A673 (cell line): ENCODE results near the gene OR6K3. TPM values are rescaled to one million over a fixed set of nuclear protein-coding genes. Genes with fewer than 3 reads are reported as not detected.

Experiments
- BruUV-seq: library from RNA; stranded (reverse); fragments of 400-500 nt; replicated peaks from 2 replicates; lab custom pipeline; 2021; lab: Mats Ljungman, UMichigan
- CTCF ChIA-PET: fragments of 300-600 bp; sonication (Branson Sonifier 250); formaldehyde crosslinking; loops from one replicate; lab custom pipeline; 2022; ENCODE audit warnings: antibody characterized with exemption; lab: Charles Lee
- POLR2A ChIA-PET: fragments of 300-600 bp; sonication (Branson Sonifier 250); formaldehyde crosslinking; loops from one replicate; lab custom pipeline; 2022; ENCODE audit warnings: antibody characterized with exemption; ENCODE audit not compliant: low non-redundant PET; lab: Charles Lee
- DNase-seq: peaks from one replicate; pipeline ENCODE4 v3.0.0-alpha.2; 2015; ENCODE audit warnings: low spot score
- H3K27ac ChIP-seq: fragments of 200-600 bp; sonication (generic); 2 replicates; pipeline ENCODE4 v1.5.1; 2016; ENCODE audit warnings: mixed run types, low read depth, mild to moderate bottlenecking, mixed read lengths, antibody characterized with exemption, low read length; ENCODE audit not compliant: poor library complexity, severe bottlenecking
- H3K27me3 ChIP-seq: fragments of 200-600 bp; sonication (generic); replicated peaks from 2 replicates; pipeline ENCODE4 v1.6.1; 2017; ENCODE audit warnings: mixed run types, low read depth, mild to moderate bottlenecking, mixed read lengths, antibody characterized with exemption, low read length; ENCODE audit not compliant: insufficient read depth, poor library complexity
- H3K36me3 ChIP-seq: fragments of 200-600 bp; sonication (generic); 2 replicates; pipeline ENCODE4 v1.6.1; 2016; ENCODE audit warnings: mixed run types, mild to moderate bottlenecking, mixed read lengths, antibody characterized with exemption, low read length; ENCODE audit not compliant: insufficient read depth, poor library complexity, severe bottlenecking
- H3K4me1 ChIP-seq: fragments of 200-600 bp; sonication (generic); 2 replicates; pipeline ENCODE4 v1.6.1; 2017; ENCODE audit warnings: mixed run types, mild to moderate bottlenecking, mixed read lengths, antibody characterized with exemption, low read length; ENCODE audit not compliant: insufficient read depth, poor library complexity, severe bottlenecking
- H3K4me3 ChIP-seq: fragments of 200-600 bp; sonication (generic); 2 replicates; pipeline ENCODE4 v1.5.1; 2016; ENCODE audit warnings: low read depth, mixed run types, mild to moderate bottlenecking, mixed read lengths, low read length; ENCODE audit not compliant: poor library complexity, severe bottlenecking
- H3K9me3 ChIP-seq: fragments of 200-600 bp; sonication (generic); 2 replicates; pipeline ENCODE4 v1.6.1; 2016; ENCODE audit warnings: mixed run types, low read depth, mild to moderate bottlenecking, mixed read lengths, antibody characterized with exemption, low read length; ENCODE audit not compliant: poor library complexity, severe bottlenecking
- EZH2 ChIP-seq: fragments of 200-600 bp; sonication (generic); IDR thresholded peaks from 2 replicates; pipeline ENCODE4 v1.6.1; 2017; ENCODE audit warnings: borderline replicate concordance, low read depth, mild to moderate bottlenecking, mixed read lengths, antibody characterized with exemption, low read length; ENCODE audit not compliant: poor library complexity, severe bottlenecking
- intact Hi-C: fragments of 100-400 bp; cut with micrococcal nuclease; formaldehyde crosslinking; loops from one replicate; pipeline ENCODE4 v1.10.0; 2022; ENCODE audit not compliant: unreplicated experiment
- total RNA-seq: library from RNA; stranded (reverse); gene quantifications from 2 replicates; pipeline ENCODE4 v1.2.3, GENCODE V29; 2021
- TF ChIP-seq, protein P1 (sequence below): fragments of 300-800, 200-600 bp; sonication (generic); conservative IDR thresholded peaks from 2 replicates; pipeline ENCODE4 v1.5.1; 2017; ENCODE audit warnings: low read depth, mild to moderate bottlenecking, antibody characterized with exemption, low read length, moderate library complexity, mixed read lengths

OR6K3 gene
- total RNA-seq, 1 experiment from 2014 or later: not detected

DNA sequence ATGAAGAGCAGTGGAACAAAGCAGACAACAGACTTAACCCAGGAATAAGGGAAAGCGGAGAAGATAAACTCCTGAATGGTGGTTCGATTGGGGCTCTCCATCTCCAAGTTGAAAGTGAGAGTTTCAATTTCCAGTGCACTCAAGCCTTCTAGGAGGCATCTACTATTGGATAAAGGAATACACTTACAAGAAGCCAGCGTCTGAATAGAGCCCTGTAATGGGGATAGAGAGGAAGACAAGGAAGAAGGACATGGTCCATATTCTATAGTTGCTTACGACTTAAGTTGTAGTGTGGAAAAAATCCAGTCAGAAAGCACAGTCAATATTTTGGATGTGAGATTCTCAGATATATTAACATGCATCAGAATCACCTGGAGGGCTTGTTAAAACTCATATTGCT is 20.0 kb downstream of the OR6K3 start, which contains the start of gene OR6K2:
OR6K2 (minus strand) TSS at position 101 of the 400 bp plus-strand sequence; CDS start at position 101, 0 bp downstream.
- no peaks in the 10 kb centered on the region for H3K4me1 ChIP-seq
- BruUV-seq: no TSS peak
- ChIA-PET CTCF (no interaction called here), POLR2A (no interaction called here)
- intact Hi-C loops: loop anchor here (10.0 kb wide), 1 partner anchor 56 kb away; no protein-coding TSS in a partner anchor
- H3K4me3 ChIP-seq: no peak within 1 kb of the TSS
- H3K9me3 ChIP-seq: no peaks in the 10 kb centered on the region
- TF ChIP-seq EZH2: no peak
- TF ChIP-seq, protein P1, sequence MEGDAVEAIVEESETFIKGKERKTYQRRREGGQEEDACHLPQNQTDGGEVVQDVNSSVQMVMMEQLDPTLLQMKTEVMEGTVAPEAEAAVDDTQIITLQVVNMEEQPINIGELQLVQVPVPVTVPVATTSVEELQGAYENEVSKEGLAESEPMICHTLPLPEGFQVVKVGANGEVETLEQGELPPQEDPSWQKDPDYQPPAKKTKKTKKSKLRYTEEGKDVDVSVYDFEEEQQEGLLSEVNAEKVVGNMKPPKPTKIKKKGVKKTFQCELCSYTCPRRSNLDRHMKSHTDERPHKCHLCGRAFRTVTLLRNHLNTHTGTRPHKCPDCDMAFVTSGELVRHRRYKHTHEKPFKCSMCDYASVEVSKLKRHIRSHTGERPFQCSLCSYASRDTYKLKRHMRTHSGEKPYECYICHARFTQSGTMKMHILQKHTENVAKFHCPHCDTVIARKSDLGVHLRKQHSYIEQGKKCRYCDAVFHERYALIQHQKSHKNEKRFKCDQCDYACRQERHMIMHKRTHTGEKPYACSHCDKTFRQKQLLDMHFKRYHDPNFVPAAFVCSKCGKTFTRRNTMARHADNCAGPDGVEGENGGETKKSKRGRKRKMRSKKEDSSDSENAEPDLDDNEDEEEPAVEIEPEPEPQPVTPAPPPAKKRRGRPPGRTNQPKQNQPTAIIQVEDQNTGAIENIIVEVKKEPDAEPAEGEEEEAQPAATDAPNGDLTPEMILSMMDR: no peak
- no peaks in the 10 kb centered on the region for H3K36me3 ChIP-seq
- H3K27me3 ChIP-seq: no peaks in the 10 kb centered on the region
- DNase-seq: no peak
- H3K27ac ChIP-seq: no peak within 1 kb of the TSS

DNA sequence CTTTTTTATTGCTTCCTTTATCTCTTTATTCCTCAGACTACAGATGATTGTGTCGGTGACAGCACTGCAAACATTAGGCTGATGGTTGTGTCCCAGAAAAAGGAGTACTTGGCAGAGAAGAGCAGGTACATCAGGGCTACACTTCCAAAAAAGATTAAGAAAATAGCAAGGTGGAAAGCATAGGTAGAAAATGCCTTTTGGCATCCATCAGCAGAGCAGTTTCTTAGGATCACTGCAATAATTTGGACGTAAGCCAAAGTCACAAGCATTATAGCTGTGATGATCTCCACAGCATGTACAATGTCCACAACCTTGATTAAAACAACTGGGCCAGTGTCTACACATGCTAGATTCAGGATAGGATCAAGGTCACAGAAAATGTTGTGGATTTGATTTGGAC is 25.9 kb downstream of the OR6K3 start:
- Histone ChIP-seq H3K4me1 (no peaks in the 10 kb centered on the region), H3K27me3 (no peaks in the 10 kb centered on the region), H3K36me3 (no peaks in the 10 kb centered on the region), H3K9me3 (no peaks in the 10 kb centered on the region), H3K4me3 (no peak overlapping the region), H3K27ac (no peak overlapping the region)
- TF ChIP-seq, protein P1: no peak
- no peak for TF ChIP-seq EZH2
- DNase-seq: no peak
- intact Hi-C loops: no loop called here
- no TSS peak for BruUV-seq
- ChIA-PET CTCF (no interaction called here), POLR2A (no interaction called here)

DNA sequence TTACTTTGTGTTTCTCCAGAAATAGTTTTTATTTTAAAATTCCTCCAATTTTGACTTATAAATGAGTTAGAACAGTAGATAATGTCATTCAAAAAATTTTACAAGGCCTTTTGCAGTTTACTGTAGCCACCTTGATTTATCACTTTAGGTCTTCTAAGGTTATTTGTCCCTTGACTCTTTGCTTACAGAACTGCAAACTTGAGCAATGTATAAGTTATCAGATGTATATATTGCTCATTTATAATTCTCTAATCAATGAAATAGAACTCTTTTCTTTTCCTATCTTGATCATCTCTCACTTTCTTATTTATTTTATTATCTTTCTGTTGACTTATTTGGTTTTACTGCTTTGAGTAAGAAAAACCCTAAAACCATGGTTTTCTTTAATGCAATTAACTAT is 28.2 kb downstream of the OR6K3 start:
- Histone ChIP-seq H3K9me3 (no peaks in the 10 kb centered on the region), H3K4me1 (no peaks in the 10 kb centered on the region), H3K36me3 (no peaks in the 10 kb centered on the region), H3K27ac (no peak overlapping the region), H3K4me3 (no peak overlapping the region), H3K27me3 (no peaks in the 10 kb centered on the region)
- POLR2A ChIA-PET: no interaction called here
- BruUV-seq: no TSS peak
- no peak for TF ChIP-seq EZH2
- TF ChIP-seq, protein P1: no peak
- DNase-seq: no peak
- intact Hi-C loops: no loop called here
- CTCF ChIA-PET: no interaction called here
